HG02763 (cell line): ENCODE results near the gene KCNK17.

ENCODE experiments used
- ATAC-seq: cut with Tn5 transposase; IDR thresholded peaks from one replicate; pipeline ENCODE4 v1.9.1; 2021; ENCODE audit warnings: mild to moderate bottlenecking, moderate library complexity; ENCODE audit not compliant: unreplicated experiment

Gene KCNK17, protein sequence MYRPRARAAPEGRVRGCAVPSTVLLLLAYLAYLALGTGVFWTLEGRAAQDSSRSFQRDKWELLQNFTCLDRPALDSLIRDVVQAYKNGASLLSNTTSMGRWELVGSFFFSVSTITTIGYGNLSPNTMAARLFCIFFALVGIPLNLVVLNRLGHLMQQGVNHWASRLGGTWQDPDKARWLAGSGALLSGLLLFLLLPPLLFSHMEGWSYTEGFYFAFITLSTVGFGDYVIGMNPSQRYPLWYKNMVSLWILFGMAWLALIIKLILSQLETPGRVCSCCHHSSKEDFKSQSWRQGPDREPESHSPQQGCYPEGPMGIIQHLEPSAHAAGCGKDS

DNA sequence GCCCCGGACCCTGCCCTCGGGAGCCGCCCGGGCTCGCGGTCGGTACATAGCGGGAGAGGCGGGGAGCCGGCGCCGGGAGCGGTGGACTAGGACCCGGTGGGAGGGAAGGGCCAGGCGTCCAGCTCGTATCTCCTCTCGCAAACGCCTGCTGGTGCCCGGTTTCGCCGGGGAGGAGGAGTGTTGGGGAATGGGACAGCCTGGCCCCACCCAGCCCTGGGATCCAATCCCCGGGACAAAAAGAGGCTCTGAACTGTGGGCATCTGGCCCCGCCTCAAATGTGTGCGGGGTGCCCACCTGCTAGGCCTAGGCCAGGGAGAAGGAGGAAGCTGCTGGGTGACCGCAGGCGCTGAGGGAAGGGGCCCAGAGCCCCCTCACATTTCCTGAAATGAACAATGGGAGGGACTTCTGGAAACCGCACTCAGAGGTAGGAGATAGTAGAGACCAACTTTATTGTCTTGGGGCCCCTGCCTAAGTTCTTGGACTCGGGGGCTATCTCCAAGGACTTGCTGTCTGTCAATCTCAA lies at the start of gene KCNK17:
TSS of gene KCNK17 (minus strand) at position 147 of the 523 bp plus-strand sequence. CDS start at position 48, 99 bp downstream.
- no peak for ATAC-seq

DNA sequence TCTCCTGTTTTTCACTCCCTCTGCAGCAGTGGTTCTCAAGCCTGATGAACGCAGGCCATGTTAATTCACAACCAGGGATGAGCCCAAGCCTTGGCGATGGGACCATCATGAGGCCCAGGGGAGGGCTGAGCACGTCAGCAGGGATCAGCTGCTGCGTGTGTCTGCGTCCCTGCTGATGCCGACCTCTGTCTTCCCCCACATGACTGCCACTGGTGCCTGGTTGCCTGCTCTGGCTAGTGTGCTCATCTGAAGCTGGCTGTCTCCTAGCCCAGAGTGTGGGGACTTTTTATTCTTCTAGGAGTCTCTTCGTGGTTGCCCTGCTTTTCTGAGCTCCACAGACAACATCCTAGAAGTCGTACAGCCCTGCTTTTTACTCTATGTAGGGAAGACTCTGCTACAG lies 49.1 kb upstream of the KCNK17 start:
- ATAC-seq: no peak

DNA sequence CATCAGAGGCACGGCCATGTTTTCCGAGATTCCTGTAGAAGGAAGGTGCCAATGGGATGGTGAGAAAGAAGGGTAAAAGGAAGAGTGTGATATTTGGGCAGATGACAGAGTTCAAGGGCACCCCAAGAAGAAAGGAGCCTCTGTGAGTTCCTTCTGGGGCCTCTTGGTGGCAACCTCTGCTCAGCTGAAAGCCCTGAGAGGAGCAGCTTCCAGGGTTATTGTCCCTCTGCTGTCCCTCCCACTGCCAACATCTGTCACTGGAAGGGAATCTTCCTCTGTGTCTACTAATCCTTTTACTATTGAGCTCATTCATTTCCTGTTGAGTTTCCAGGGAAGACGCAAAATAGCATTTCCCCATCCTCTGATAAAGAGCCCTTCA lies 48.3 kb upstream of the KCNK17 start:
- ATAC-seq: no peak

DNA sequence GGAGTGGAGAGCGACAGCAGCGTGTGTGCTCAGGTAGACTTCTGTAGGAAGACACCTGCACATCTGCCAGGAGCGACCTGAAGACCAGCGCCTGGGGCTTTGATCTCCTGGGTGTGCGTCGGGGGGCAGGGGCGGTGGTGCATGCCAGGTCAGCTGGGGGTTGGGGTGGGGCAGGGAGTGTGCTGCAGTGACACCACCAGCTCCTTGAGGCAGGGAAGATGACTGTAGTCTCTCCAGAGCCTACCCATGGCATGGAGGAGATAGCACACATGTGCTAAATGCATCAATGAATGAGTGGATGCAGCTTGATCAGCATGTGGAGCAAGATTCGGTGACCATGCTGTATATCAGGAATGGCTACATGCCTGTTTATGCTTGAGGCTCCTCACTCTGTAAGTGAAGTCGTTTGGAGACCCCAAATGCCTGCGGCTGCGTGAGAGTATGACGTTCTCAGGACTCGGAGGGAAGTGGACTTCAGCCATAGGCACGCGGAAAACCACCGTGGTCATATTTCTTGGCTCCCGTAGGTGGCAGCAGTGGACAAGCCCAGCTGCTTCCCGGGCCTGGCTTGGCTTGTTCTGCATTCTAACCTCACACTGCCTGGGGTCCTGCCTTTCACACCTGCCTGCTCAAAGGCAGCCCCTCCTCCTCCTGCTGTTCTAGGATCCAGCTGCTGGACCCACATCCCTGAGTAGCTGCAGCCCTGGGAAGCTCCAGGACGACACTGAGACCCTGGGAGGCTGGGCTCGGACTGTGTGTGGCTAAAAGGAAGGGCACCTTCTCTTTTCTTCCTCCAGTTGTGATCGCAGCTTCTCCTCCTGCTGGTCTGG lies 47.7 kb upstream of the KCNK17 start:
- no peak for ATAC-seq

DNA sequence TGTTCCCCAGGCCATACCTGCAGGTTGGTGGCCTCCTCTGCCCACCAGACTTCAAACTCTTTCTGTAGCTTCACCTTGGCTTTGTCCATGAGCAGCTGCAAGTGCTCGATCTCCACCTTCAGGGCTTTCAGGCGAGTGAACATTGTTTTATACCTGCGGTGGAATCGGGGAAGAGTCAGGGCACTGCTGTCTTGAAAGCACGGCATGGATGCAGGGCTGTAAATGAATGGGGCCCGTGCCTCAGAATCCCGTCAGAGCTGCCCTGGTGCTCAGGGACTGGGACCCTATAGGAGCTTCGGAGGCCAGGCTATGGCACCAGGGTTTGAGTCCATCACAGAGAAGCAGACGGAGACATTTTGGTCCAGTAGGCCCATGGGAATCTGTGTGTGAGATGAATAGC lies 46.2 kb upstream of the KCNK17 start:
- ATAC-seq: no peak

DNA sequence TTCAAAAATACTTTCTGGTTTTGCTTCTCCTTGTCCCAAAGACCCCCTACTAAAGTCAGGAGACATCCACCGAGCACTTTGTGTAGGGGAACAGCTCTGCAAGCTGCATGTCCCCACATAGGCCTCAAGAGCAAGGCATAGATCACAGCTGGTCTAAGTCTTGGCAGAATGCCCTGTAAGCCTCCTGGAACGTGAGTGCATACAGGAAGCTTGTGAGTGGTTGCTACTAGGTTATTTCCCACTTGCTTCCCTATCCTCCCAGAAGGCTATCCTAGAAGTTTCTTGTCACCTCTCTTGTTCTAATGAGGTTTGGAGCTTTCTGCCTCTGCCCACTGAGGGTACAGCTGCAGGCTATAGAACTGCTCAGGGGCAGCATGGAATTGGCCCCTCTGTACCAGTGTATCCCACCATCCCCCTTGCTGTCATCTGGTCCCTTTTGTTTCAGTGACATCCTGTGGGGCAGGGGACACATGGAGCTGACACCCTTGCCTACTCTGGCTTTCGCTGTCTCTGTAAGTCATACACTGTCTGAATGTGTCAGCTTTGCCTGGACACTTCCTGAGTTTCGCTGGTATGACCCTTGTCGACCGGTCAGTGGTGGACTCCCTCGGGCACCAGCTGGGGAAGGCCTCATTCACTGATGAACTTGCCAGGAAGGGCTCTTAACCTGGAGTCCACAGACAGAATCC lies 43.9 kb upstream of the KCNK17 start:
- ATAC-seq: no peak

DNA sequence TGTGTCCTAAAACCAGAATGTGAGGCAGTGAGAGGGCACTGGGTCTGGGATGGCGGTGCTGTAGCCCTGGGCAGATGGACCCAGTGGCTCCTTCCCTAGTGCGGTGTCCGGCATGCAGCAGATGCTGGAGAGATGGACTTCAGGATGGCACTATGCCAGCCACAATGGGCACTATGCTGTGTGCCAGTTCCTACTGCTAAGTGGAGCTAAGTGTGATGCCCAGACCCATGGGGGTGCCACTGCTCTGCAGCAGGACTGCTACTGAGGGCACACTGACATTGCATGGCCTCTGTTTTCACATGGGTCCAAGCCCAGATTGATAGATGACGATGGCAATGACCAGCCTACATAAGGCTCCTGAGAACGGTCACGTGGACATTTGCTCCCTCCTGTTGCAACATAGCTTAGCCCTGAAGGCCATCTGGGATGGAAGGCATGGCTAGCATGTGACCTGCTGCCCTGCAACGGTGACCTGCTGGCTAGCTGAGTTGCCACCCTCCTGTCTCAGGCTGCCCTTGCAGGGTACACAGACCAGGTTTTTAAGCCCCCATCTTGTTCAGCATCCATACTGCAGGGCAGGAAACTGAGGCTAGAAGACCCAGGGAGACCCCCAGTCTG lies 39.6 kb upstream of the KCNK17 start:
- ATAC-seq: no peak

DNA sequence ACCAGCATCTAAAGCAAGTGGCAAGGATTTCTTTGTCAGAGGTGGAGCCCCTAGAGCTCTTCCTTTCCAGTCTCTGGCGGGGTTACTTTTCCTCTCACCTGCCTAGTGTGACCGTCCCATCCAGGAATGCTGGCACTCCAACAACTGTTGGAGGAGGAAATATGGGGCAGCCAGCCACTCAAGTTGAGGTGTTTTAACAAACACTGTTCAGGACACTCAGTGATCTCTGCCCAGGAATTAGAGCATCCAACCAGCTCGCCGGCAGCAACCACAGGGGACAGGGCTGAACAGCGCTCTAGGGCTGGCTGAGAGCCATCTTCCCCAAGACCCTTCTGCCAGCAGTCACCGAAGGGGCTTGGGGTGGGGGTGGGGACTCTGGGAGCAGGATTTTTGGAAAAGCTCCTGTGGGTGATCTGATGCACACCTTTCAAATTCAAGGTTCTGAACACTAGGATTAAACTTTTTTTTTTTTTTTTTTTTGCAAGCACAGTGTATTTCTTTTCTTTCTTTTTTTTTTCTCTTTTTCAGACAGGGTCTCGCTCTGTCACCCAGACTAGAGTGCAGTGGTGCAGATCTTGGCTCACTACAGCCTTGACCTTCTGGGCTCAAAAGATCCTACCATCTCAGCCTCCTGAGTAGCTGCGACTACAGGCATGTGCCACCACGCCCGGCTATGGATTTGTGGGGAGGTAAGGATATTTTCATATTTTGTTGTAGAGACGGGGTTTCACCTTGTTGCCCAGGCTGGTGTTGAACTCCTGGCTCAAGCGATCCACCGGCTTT lies 36.7 kb upstream of the KCNK17 start:
- no peak for ATAC-seq

DNA sequence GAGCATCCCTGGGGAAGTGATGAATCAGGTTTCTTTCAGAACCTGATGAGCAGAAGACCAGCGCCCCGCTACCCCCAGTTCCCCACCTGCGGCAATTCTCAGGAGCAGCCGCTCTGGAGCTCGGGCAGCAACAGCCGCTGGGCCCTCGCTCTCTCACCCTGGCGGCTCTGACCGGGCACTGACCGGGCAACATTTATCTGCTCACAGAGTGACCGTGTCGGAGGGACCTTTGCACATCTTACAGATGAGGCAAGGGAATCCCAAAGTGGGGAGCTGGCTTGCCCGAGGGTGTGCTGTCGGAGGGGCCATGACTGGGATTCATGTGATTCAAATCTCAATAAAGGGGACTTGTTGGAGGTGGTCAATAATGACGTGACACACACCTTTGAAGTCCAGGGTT lies 34.5 kb upstream of the KCNK17 start:
- ATAC-seq: no peak

DNA sequence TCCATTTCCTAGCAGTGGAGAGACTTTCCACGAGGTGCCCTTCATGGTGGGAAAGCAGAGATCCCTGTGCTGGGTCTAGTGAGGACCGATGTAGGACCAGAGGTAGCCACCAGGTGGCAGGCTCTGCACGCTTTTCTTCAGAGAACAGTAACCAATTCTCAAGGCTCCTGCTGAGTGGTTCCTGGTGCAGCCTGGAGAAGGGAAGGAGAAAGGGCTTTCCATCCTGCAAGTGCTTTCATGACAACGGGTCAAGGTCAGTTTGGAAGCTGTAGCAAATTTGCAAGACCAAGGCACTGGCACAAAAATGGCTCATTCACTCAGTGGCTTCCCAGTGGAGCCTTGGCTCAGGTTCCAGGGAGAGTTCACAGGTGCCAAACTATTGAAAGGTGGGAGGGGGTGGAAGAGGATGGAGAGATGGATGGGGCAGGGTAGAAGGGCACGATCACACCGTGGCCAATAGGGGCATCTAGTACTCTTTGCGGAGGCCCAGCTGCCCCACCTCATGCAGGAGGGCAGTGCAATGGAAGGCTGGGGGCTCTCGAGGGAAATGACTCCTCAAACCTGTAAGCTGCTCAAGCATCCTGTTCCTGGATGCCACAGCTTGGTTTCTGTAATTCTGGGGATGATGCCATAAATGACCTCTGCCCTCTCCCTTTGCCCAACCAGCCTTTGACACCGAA lies 33.8 kb upstream of the KCNK17 start:
- no peak for ATAC-seq

DNA sequence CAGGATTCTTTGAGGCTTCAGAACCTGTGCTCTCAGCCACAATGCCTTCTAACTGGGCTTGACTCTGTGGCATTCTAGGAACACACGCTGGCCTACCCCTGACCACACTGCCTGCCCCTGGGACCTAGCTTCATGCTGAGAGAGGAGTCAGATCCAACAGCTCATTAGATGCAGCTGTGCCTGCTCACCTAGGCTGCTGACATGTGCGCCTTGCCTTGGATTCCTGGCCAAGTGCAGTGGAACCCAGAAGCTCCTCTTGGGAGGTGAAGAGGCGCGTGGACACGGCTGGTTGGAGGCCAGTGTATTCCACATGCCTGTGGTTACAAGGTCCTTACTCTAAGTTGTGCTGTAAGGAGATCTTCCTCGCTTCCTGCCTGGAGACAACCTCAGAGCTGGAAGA lies 33.0 kb upstream of the KCNK17 start:
- no peak for ATAC-seq

DNA sequence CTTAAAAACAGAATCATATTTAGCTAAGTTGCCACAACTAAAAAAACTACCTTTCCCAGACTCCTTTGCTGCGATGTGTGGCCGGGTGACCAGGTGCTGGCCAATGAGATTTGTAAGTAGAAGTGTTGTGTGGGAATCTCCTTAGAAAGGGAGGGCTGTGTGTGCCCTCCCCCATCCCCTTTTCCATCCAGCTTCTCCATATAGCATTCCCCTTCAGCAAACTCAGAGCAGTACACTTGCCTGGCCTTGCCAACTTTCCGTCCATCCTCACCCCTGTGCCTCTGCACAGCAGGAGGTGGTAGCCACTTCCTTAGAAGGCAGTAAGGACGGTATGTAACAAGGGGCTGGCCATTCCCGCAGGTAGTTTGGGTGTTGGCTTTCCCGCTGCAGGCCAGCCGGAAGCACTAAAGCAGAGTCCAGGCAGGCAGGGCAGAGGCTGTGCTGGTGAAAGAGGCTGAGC lies 30.6 kb upstream of the KCNK17 start:
- no peak for ATAC-seq

DNA sequence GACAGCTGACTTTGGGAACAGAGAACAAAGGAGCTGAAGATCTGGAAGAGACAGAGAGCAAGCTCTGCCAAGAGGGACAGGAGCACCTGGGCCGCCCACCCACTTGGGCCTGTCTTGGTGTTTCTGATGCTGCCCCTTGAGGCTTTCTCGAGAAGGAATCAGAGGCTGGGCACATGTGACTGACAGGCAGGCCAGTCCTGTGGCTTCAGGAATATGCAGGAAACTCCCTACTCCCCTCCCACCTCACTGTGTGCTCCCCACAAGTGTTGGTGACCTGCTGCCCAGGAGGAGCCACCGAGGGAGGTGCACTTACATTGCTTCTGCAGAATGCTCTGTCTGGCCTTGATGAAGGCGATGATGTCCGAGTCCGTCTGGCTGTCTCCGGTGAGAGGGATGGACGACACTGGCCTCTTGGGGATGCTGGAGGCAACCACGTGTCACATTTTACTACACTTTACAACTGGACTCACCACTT lies 29.2 kb upstream of the KCNK17 start:
- no peak for ATAC-seq

DNA sequence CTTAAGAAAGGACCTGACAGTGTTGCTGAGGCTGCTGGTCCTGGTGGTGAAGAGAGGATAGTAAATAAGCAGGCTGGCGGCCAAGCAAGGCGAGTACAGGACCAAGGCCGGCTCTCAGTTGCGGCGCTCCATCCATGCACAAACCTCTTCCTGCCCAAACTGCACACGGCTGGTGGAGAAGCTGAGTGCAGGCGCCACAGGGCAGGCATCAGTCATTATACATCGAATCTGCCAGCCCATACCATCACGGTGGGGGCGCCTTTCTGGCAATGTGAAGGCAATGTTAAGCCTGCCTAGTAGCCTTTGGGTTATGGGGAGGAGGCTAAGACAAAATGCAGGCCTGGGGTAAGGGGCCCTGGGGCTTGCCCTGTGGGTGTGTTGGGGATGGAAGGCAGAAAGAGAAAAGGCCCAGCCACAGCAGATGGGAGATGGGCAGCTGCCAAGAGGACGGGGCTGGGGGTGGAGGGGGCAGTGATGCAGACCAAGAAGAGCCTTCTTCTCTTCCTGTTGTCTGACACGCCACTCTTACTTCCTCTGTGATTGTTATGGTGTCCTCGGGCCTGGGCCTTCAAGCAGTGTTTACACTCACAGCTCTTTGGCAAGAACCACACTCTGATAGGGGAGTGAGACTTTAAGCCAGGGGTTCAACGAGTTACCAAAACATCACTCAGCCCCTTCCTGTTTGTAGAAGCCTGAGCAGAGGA lies 28.6 kb upstream of the KCNK17 start:
- no peak for ATAC-seq

DNA sequence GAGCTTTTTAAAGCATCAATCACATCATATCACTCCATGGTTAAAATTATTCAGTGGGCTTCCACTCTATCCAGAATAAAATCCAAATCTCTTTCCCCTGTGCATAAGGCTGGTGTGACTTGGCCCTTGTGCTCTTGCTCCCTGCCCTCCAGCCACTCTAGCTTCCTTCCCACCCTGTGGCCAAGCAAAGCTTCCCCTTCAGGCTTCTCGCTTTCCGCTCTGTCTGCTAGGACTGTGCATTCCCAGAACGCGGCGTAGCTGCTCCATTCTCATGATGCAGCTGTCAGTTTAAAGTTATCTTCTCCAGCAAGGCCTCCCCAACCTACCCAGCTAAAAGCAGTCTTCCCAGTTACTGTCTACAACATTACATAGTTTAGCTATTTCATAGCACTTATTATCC lies 27.7 kb upstream of the KCNK17 start:
- ATAC-seq: no peak

DNA sequence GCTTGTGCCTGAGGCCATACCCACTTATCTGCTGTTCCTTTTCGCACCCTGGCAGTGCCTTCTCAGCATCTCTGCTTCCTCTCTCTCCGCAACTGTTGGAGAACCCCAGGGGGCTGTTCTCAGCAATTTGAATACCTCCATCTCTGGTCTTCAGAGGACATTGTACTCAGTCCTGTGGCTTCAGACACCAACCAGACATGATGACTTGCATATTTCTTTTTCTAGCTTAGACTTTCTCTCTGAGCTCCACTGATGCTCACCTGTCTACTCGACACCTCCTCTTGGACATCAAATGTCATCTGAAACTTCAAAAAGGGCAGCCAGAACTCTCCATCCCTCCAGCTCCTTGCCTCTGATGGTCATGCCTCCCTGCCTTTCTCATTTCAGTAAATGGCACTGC lies 27.1 kb upstream of the KCNK17 start:
- no peak for ATAC-seq

DNA sequence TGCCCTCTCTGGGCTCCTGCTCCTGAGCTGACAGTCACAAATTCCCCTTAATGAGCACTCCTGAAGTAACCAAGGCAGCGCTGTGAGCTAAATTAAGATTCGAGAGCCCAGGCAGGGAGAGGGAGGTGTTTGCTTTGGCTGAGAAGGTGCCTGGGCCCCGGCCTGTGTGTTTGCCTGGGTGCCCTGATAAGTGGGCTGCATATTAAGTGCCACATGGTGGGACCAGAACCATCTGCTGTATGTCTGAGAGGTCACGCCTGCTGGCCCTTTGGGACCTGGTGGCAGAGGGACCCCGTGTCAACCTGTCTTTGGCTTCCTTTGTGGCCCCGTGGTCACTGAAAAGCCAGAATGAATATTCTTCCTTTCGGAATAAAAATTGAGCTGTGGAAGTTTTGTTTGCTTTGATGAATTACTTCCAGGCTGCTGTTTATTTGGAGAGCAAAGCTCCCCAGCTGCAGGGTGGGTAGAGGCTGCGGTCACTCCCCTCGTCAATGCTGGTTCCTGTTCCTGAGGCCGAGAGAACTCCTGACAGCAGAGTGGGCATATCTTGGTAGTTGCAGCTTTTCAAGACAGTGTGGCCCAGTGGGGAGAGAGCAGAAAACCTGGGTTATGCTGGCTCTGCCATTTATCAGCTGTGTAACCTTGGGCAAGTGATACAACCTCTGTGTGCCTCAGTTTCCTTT lies 25.8 kb upstream of the KCNK17 start:
- no peak for ATAC-seq

DNA sequence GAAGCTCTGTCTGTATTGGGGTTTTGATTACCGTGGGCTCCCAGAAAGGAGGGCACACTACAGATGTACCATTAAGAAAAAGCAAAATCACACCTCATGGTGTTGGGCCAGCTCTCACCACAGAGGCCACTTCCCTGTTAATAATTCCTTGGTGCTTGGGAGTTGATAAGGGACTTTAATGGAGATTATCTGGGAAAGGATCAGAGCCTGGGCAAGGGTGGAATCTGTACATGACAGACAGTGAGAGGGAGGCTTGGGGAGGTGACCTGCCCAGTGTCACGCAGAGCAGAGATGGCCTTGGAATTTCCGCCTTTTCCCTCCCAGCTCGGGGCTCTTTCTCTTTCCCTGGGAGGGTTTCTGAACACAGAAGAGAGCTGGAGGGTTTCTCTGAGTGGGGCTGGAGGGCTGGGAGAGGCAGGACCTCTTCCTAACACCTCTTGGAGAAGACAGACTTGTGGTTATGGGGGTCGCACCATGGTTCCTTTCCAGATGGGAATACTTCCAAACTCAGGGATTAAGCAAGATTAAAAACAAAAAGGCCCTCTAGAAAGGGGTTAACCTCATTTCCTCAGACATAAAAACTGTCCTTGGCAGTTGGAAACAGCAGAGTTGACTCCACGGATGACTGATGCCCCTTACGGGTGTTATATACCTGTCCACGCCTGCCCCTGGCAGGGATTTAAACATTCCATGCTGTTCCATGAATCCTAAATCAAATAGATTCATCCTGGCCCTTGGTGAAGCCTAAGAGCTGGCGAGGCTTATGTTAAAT lies 25.1 kb upstream of the KCNK17 start:
- no peak for ATAC-seq
